Neural progenitor cell (in vitro differentiated cells): ENCODE data around the gene TEX2. TPM values are rescaled to one million over a fixed set of nuclear protein-coding genes. Genes with fewer than 3 reads are reported as not detected.

ENCODE experiments used
- DNase-seq: peaks from one replicate; pipeline ENCODE4 v3.0.0-alpha.2; 2016; ENCODE audit warnings: low spot score
- H2AFZ ChIP-seq: fragments of 200-600 bp; sonication (generic); replicated peaks from 2 replicates; pipeline ENCODE4 v1.6.1; 2016; ENCODE audit warnings: antibody characterized with exemption
- H3F3A ChIP-seq: fragments of 200-600 bp; sonication (generic); 2 replicates; pipeline ENCODE4 v1.6.1; 2016; ENCODE audit warnings: antibody characterized with exemption, low read depth
- H3K27ac ChIP-seq: fragments of 200-600 bp; sonication (generic); 2 replicates; pipeline ENCODE4 v1.5.1; 2016; ENCODE audit warnings: mild to moderate bottlenecking
- H3K27me3 ChIP-seq: fragments of 200-600 bp; sonication (generic); 2 replicates; pipeline ENCODE4 v1.6.1; 2016; ENCODE audit warnings: mild to moderate bottlenecking, moderate library complexity
- H3K36me3 ChIP-seq: fragments of 200-600 bp; sonication (generic); 2 replicates; pipeline ENCODE4 v1.5.1; 2016
- H3K4me1 ChIP-seq: fragments of 200-600 bp; sonication (generic); 2 replicates; pipeline ENCODE4 v1.6.1; 2016; ENCODE audit warnings: mixed run types
- H3K4me2 ChIP-seq: fragments of 200-600 bp; sonication (generic); 2 replicates; pipeline ENCODE4 v1.6.1; 2016
- H3K4me3 ChIP-seq: fragments of 200-600 bp; sonication (generic); 2 replicates; pipeline ENCODE4 v1.5.1; 2016
- H3K79me2 ChIP-seq: fragments of 200-600 bp; sonication (generic); 2 replicates; pipeline ENCODE4 v1.6.1; 2016; ENCODE audit warnings: low read depth
- H3K9ac ChIP-seq: fragments of 200-600 bp; sonication (generic); 2 replicates; pipeline ENCODE4 v1.6.1; 2016
- H3K9me3 ChIP-seq: fragments of 200-600 bp; sonication (generic); 2 replicates; pipeline ENCODE4 v1.5.1; 2016; ENCODE audit warnings: low read depth
- H4K20me1 ChIP-seq: fragments of 200-600 bp; sonication (generic); 2 replicates; pipeline ENCODE4 v1.6.1; 2016; ENCODE audit warnings: low read depth
- H3K27ac Mint-ChIP-seq: 3 replicates; pipeline ENCODE4 v1.8.0; 2021; ENCODE audit warnings: mixed read lengths
- H3K27me3 Mint-ChIP-seq: 2 replicates; pipeline ENCODE4 v1.8.0; 2022; ENCODE audit warnings: low read depth, mild to moderate bottlenecking, inconsistent platforms, moderate library complexity, mixed read lengths; ENCODE audit not compliant: insufficient read depth
- H3K36me3 Mint-ChIP-seq: 3 replicates; pipeline ENCODE4 v1.8.0; 2021; ENCODE audit warnings: mixed read lengths
- H3K4me1 Mint-ChIP-seq: 3 replicates; pipeline ENCODE4 v1.8.0; 2021; ENCODE audit warnings: mixed read lengths
- H3K4me3 Mint-ChIP-seq: 3 replicates; pipeline ENCODE4 v1.8.0; 2021; ENCODE audit warnings: mild to moderate bottlenecking, moderate library complexity, mixed read lengths
- H3K9me3 Mint-ChIP-seq: 3 replicates; pipeline ENCODE4 v1.8.0; 2020; ENCODE audit warnings: mixed read lengths
- EZH2 ChIP-seq: fragments of 200-600 bp; sonication (generic); IDR thresholded peaks from 2 replicates; pipeline ENCODE4 v1.6.1; 2017; ENCODE audit warnings: antibody characterized with exemption, mild to moderate bottlenecking, moderate library complexity
- EZH2phosphoT487 ChIP-seq: fragments of 200-600 bp; sonication (generic); IDR thresholded peaks from 2 replicates; pipeline ENCODE4 v1.6.1; 2017; ENCODE audit warnings: antibody characterized with exemption
- total RNA-seq: library from RNA; depleted of rRNA; stranded (reverse); fragments of >200 nt; gene quantifications from 2 replicates; pipeline ENCODE4 v1.2.3, GENCODE V29; 2015; ENCODE audit warnings: low replicate concordance
- TF ChIP-seq, protein P1 (sequence below): fragments of 200-600 bp; sonication (generic); IDR thresholded peaks from 2 replicates; pipeline ENCODE4 v1.5.1; 2017; ENCODE audit warnings: antibody characterized with exemption, mild to moderate bottlenecking

TEX2 gene
- total RNA-seq, 1 donor from 2014 or later: 10.6 TPM

DNA sequence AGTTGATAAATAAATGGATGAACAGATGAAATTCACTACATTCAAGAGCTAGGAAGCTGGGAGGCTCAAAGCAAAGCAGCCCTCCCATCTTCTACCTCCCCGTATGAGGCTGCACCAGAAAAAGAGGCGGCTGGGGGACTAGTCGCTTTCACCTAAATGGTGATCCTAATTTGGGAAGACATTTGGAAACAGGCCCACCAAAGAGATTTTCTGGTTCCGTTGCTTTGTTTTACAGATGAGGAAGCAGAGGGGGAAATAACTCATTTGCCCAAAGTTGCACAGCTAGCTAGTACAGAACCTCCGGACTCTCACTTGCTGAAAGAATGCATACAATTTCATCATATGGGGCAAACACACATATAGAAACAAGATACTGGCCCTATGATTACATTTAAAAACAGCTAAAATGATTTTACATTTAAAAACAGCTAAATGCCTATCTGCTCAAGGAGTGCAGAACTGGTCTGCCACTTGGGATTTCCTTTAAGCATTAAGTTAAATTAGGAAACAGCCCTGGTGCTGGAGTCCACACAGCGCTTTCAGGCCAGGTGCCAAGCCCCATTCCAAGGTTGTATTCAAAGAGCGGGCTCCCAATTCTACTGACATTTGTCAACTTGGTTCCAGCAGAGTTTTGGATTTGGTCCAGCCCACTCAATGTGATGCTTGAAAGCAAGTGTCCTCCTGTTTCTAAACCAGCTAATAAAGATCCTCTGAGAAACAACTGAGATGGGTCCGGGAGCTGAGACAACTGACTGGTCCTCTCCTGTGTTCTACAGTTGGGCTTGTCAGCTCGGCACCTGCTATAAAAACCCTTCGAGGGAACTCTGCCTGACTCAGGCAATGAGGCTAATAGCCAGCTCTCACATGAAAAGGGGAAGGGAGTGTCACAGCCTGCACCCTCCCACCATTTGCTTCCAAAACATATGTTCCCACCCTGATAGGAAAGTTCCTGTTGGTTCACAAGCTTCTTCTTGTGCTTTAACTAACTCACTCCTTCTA, 144.8 kb downstream of the TEX2 start:
- H3F3A ChIP-seq: no peaks in the 10 kb centered on the region
- H3K27me3 ChIP-seq: no peaks in the 10 kb centered on the region
- peaks cover 11% of the 10 kb centered on the region for H3K4me1 Mint-ChIP-seq
- H3K4me2 ChIP-seq: no peak overlapping the region
- DNase-seq: no peak
- no peaks in the 10 kb centered on the region for H3K79me2 ChIP-seq
- H3K36me3 ChIP-seq: no peaks in the 10 kb centered on the region
- H3K27ac Mint-ChIP-seq: no peak overlapping the region
- no peak overlapping the region for H3K27ac ChIP-seq
- no peaks in the 10 kb centered on the region for H4K20me1 ChIP-seq
- no peak overlapping the region for H3K9ac ChIP-seq
- H2AFZ ChIP-seq: no peak overlapping the region
- no peaks in the 10 kb centered on the region for H3K36me3 Mint-ChIP-seq
- TF ChIP-seq, protein P1, sequence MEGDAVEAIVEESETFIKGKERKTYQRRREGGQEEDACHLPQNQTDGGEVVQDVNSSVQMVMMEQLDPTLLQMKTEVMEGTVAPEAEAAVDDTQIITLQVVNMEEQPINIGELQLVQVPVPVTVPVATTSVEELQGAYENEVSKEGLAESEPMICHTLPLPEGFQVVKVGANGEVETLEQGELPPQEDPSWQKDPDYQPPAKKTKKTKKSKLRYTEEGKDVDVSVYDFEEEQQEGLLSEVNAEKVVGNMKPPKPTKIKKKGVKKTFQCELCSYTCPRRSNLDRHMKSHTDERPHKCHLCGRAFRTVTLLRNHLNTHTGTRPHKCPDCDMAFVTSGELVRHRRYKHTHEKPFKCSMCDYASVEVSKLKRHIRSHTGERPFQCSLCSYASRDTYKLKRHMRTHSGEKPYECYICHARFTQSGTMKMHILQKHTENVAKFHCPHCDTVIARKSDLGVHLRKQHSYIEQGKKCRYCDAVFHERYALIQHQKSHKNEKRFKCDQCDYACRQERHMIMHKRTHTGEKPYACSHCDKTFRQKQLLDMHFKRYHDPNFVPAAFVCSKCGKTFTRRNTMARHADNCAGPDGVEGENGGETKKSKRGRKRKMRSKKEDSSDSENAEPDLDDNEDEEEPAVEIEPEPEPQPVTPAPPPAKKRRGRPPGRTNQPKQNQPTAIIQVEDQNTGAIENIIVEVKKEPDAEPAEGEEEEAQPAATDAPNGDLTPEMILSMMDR: no peak
- TF ChIP-seq EZH2 (no peak), EZH2phosphoT487 (no peak)
- no peaks in the 10 kb centered on the region for H3K4me1 ChIP-seq
- H3K9me3 ChIP-seq: no peaks in the 10 kb centered on the region
- H3K27me3 Mint-ChIP-seq: peaks cover 2% of the 10 kb centered on the region
- H3K4me3 ChIP-seq: no peak overlapping the region
- no peaks in the 10 kb centered on the region for H3K9me3 Mint-ChIP-seq
- H3K4me3 Mint-ChIP-seq: no peak overlapping the region

DNA sequence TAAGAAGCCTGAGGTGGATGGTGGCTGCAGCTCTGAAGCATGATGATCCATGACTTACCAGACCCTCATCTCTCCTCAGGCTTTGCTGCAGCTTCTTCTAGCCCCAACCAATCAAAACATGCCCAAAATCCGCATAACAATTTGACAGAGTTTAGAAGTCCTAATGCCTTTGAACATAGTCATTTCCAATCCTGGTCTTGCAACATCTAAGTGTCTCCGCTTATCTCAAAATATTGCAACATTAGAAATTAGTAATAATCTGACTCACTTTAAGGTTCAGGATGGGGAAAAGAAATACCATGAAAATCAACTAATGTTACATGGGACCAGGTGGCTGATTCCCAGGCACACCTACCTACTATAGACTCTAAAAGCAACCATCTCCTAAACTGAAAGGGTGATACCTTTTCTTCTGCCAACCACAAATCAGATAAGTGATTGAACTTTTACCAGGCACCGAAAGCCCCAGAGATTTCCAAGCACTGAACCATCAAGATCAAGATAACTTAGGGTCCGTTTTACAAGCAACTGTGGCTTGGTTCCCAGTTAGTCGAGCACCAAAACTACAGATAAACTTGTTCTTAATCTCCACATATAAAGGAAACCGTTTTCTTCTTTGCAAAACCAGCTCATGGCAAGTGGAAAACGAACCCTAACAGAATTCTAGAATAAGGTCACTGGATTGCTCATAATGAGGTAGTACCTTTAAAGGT, 147.1 kb downstream of the TEX2 start:
- H3K9me3 Mint-ChIP-seq: no peaks in the 10 kb centered on the region
- no peak overlapping the region for H3K27ac Mint-ChIP-seq
- Histone ChIP-seq H3K36me3 (no peaks in the 10 kb centered on the region), H3K27me3 (no peaks in the 10 kb centered on the region), H4K20me1 (no peaks in the 10 kb centered on the region), H3K79me2 (no peaks in the 10 kb centered on the region), H2AFZ (no peak overlapping the region), H3F3A (no peaks in the 10 kb centered on the region), H3K4me1 (no peaks in the 10 kb centered on the region), H3K27ac (no peak overlapping the region), H3K4me3 (no peak overlapping the region), H3K9me3 (no peaks in the 10 kb centered on the region), H3K4me2 (no peak overlapping the region), H3K9ac (no peak overlapping the region)
- DNase-seq: no peak
- H3K27me3 Mint-ChIP-seq: no peaks in the 10 kb centered on the region
- H3K36me3 Mint-ChIP-seq: no peaks in the 10 kb centered on the region
- H3K4me1 Mint-ChIP-seq: peaks cover 10% of the 10 kb centered on the region
- TF ChIP-seq EZH2: no peak
- TF ChIP-seq EZH2phosphoT487: no peak
- TF ChIP-seq, protein P1: no peak
- no peak overlapping the region for H3K4me3 Mint-ChIP-seq

DNA sequence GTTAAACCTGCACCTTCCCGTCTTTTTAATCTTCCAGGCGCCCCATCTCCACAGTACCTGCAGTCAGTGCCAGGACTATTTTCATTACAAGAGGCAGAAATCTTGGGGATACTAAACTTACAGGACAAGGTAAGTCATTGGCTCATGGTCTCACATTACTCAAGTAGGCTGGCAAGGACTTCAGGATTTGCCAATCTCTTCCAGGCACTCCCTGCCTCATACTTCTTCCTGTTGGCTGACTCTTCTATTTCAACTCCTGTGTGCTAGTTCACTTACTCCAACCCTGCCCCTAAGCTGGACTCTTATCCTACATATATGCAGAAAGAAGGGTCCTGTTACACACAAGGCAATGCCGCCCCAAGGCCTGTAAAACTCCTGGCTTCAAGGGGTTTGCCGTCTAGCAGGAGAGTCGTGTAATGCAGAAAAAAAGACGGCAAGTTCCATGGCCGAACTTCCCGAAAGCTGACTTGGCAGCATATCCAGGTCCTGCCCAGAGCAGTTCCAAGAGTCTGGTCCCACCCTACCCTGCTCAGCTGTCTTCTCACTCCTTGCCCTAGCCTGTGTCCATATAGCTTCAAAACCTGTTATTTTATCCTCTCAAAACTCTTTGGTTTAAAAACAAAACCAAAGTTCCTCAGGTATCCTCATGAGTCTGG, 147.9 kb downstream of the TEX2 start:
- no peaks in the 10 kb centered on the region for H3K9me3 Mint-ChIP-seq
- Histone ChIP-seq H3K9me3 (no peaks in the 10 kb centered on the region), H3K36me3 (no peaks in the 10 kb centered on the region), H3K79me2 (no peaks in the 10 kb centered on the region), H3K4me1 (no peaks in the 10 kb centered on the region), H4K20me1 (no peaks in the 10 kb centered on the region), H2AFZ (no peak overlapping the region), H3K27ac (no peak overlapping the region), H3K9ac (no peak overlapping the region), H3K4me2 (no peak overlapping the region), H3K4me3 (no peak overlapping the region), H3F3A (no peaks in the 10 kb centered on the region), H3K27me3 (no peaks in the 10 kb centered on the region)
- H3K27me3 Mint-ChIP-seq: no peaks in the 10 kb centered on the region
- no peak for TF ChIP-seq EZH2phosphoT487
- TF ChIP-seq, protein P1: no peak
- no peak for TF ChIP-seq EZH2
- no peak for DNase-seq
- no peak overlapping the region for H3K27ac Mint-ChIP-seq
- peaks cover 9% of the 10 kb centered on the region for H3K4me1 Mint-ChIP-seq
- H3K4me3 Mint-ChIP-seq: no peak overlapping the region
- H3K36me3 Mint-ChIP-seq: no peaks in the 10 kb centered on the region
